ENCODE data around the gene LDLRAD3.

GRCh38 chr11:36201411-36201810 is 257.5 kb downstream of the LDLRAD3 start:
- TF ChIP-seq CTCF (IDR thresholded peaks at IDR 0.05) (no peak), POLR2A (IDR thresholded peaks at IDR 0.05) (no peak), EP300 (IDR thresholded peaks at IDR 0.05) (no peak)
